OCI-LY1 (cell line): ENCODE data around the gene RAB3IL1.

ENCODE experiments used
- CTCF ChIP-seq: fragments of 200-600 bp; sonication (generic), shearing (Covaris generic); IDR thresholded peaks from 2 replicates; pipeline ENCODE4 v1.5.1; 2017; ENCODE audit warnings: mild to moderate bottlenecking, antibody characterized with exemption, low read length, moderate library complexity, mixed read lengths
- EZH2 ChIP-seq: fragments of 200-600 bp; sonication (generic), shearing (Covaris generic); IDR thresholded peaks from 2 replicates; pipeline ENCODE4 v1.8.0; 2017; ENCODE audit warnings: borderline replicate concordance, mixed run types, mild to moderate bottlenecking, antibody characterized with exemption, low read length, moderate library complexity, mixed read lengths

- TF ChIP-seq CTCF, result no peak
- TF ChIP-seq EZH2, result no peak
Measured at GRCh38 chr11:61902313-61902712, 15.1 kb downstream of the RAB3IL1 start.
